Thymus (tissue), 11 donors: ENCODE results near the gene VSIG8. TPM values are rescaled to one million over a fixed set of nuclear protein-coding genes. Genes with fewer than 3 reads are reported as not detected.
A peak's percentile ranks its signal among the peaks of the same experiment; 100 is the strongest.

ENCODE experiments used
- DNase-seq, 9 donors: peaks; one replicate each; pipeline ENCODE4 v3.0.0-alpha.2; 2013; ENCODE audit warnings: low spot score in 9 of 9, low read depth in 6 of 9, missing footprints in 1 of 9
- H3K27ac ChIP-seq, 2 donors: one replicate each; pipeline ENCODE4 v1.5.1; 2013; ENCODE audit warnings: control low read depth in 1 of 2, low read depth in 1 of 2, low read length in 1 of 2, mild to moderate bottlenecking in 1 of 2, moderate library complexity in 1 of 2
- H3K27me3 ChIP-seq, 2 donors: one replicate each; pipeline ENCODE4 v1.5.1; 2013; ENCODE audit warnings: low read length in 1 of 2; ENCODE audit not compliant: control insufficient read depth in 2 of 2, insufficient read depth in 1 of 2
- H3K36me3 ChIP-seq, 2 donors: one replicate each; pipeline ENCODE4 v1.5.1; 2013; ENCODE audit warnings: low read length in 1 of 2, mild to moderate bottlenecking in 1 of 2, moderate library complexity in 1 of 2; ENCODE audit not compliant: control insufficient read depth in 2 of 2, insufficient read depth in 2 of 2
- H3K4me1 ChIP-seq, 2 donors: one replicate each; pipeline ENCODE4 v1.5.1; 2013; ENCODE audit warnings: low read length in 2 of 2; ENCODE audit not compliant: control insufficient read depth in 2 of 2, insufficient read depth in 2 of 2
- H3K4me3 ChIP-seq, 2 donors: one replicate each; pipeline ENCODE4 v1.5.1; 2013; ENCODE audit warnings: low read length in 2 of 2, control low read depth in 1 of 2, mild to moderate bottlenecking in 1 of 2
- H3K9me3 ChIP-seq, 2 donors: one replicate each; pipeline ENCODE4 v1.5.1; 2013; ENCODE audit warnings: low read length in 1 of 2, mild to moderate bottlenecking in 1 of 2; ENCODE audit not compliant: control insufficient read depth in 2 of 2, insufficient read depth in 1 of 2
- WGBS: extraction: QIAGEN DNeasy Blood & Tissue Kit; methylation state at CpG from one replicate; pipeline ENCODE4 v1.1.7; 2013; 5-methylcytosine and 5-hydroxymethylcytosine counted together
- polyA plus RNA-seq: library from polyadenylated mRNA; stranded (reverse); fragments of 200-250 nt; gene quantifications from one replicate; pipeline ENCODE4 v1.2.3, GENCODE V29; 2013
- total RNA-seq: library from RNA; stranded (reverse); fragments of 120-200 nt; gene quantifications from one replicate; pipeline ENCODE4 v1.2.4, GENCODE V29; 2013
- donor health status: healthy.

The VSIG8 gene
- total and polyA plus RNA-seq, 2 donors: 0.24 to 2.6 TPM

DNA sequence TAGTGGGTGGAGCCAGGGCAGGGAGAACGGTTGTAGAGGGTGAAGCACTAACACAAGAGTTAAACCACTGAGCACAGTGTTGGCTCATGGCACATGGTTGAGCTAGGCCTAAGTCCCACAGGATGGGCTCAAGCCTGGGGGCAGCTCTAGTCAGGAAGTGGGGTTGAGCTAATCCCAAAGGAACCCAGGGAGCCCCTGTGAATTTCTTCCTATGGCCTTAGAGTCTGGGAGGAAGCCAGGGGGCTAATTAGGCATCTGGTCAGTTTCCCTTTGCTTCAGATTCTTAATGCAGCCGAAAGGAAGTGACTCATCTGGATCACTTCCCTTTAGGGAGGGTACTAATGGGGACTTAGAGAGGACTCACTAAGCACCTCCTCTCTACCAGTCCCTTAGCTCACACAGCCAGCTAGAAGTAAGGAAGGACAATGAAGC lies 27.4 kb upstream of the VSIG8 start:
- 61% methylated on average over 2 of the region's 2 CpGs for WGBS
- H3K4me3 ChIP-seq: no peak overlapping the region
- H3K36me3 ChIP-seq: no peaks in the 10 kb centered on the region
- H3K9me3 ChIP-seq: no peaks in the 10 kb centered on the region
- no peaks in the 10 kb centered on the region for H3K27me3 ChIP-seq
- DNase-seq: no peak
- H3K27ac ChIP-seq: no peak overlapping the region
- H3K4me1 ChIP-seq: peaks cover 0 to 11% of the 10 kb centered on the region in 2 donors

DNA sequence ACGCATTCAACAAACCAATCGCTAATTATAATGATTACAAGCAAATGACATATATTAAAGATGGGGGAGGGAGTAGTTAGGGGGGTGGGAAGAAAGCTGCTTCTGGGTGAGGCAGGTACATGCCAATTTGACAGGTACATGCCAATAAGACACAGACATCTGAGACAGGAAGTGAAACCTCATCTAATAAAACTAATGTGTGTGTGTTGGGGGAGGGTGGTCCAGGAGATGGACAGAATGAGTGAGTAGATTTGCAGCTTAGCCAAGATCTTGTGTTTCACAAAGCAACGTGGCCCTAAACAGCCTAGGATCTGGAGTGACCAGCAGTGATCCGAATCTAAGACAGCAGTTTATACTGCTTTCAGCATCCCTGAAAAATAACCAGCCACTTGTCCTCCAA lies 26.7 kb upstream of the VSIG8 start:
- WGBS: 96% methylated on average over 4 of the region's 4 CpGs
- Histone ChIP-seq H3K4me3 (no peak overlapping the region), H3K27ac (no peak overlapping the region), H3K9me3 (no peaks in the 10 kb centered on the region), H3K36me3 (no peaks in the 10 kb centered on the region), H3K4me1 (peaks cover 0 to 11% of the 10 kb centered on the region in 2 donors), H3K27me3 (no peaks in the 10 kb centered on the region)
- no peak for DNase-seq

DNA sequence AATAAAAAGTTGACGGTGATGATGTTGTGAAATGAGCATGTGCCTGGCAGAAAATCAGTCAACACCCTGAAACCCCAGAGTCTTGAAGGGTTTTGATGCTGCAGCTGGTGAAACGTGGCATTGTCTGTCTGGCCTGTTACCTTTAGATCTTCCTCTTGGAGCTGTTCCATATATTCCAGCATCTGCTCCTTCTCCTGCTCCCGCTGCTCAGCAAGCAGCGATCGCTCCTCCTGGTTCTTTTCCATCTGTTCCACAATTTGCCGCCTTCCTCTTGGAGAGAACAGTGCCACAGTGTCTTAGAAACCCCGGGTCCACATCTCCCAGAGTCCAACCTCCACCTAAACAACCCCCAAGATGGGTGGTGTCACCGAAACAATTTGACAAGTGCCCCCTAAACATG lies 21.8 kb upstream of the VSIG8 start:
- Histone ChIP-seq H3K27ac (no peak overlapping the region), H3K4me3 (no peak overlapping the region), H3K4me1 (peaks cover 0 to 1% of the 10 kb centered on the region in 2 donors), H3K36me3 (no peaks in the 10 kb centered on the region), H3K9me3 (no peaks in the 10 kb centered on the region), H3K27me3 (no peaks in the 10 kb centered on the region)
- DNase-seq: no peak
- 91% methylated on average over 8 of the region's 8 CpGs for WGBS

DNA sequence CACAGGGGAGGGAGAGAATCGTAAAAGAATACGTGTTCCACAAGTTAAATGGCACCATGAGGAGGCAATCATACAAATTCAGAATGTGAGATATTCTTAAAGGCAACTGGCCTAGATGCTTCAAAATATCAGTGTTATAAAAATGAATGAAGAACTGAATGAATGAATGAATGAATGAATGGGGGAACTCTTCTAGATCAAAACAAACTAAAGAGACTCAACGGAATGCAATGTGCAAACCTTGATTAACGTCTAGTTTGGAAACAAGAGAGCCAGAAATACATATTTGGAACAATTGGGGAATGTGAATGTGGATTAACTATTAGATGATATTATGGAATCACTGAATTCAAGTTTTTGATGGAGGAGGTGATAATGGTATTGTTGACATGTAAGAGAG lies 20.7 kb upstream of the VSIG8 start:
- no peak for DNase-seq

GRCh38 chr1:159882527-159882862 lies 20.0 kb upstream of the VSIG8 start:
- Histone ChIP-seq H3K9me3 (no peaks in the 10 kb centered on the region), H3K27me3 (no peaks in the 10 kb centered on the region), H3K36me3 (no peaks in the 10 kb centered on the region), H3K27ac (no peak overlapping the region), H3K4me1 (no peaks in the 10 kb centered on the region), H3K4me3 (no peak overlapping the region)
- 93% methylated on average over 2 of the region's 2 CpGs for WGBS
- DNase-seq: no peak

More for the DNA sequence above, 20.7 kb upstream of the VSIG8 start:
- H3K4me3 ChIP-seq: no peak overlapping the region
- no peaks in the 10 kb centered on the region for H3K9me3 ChIP-seq
- H3K4me1 ChIP-seq: no peaks in the 10 kb centered on the region
- H3K27me3 ChIP-seq: no peaks in the 10 kb centered on the region
- 92% methylated on average over 4 of the region's 4 CpGs for WGBS
- no peak overlapping the region for H3K27ac ChIP-seq
- no peaks in the 10 kb centered on the region for H3K36me3 ChIP-seq

GRCh38 chr1:159881622-159882526 lies 19.4 kb upstream of the VSIG8 start:
- Histone ChIP-seq H3K4me3 (no peak overlapping the region), H3K4me1 (no peaks in the 10 kb centered on the region), H3K9me3 (no peaks in the 10 kb centered on the region), H3K27ac (no peak overlapping the region), H3K36me3 (no peaks in the 10 kb centered on the region), H3K27me3 (no peaks in the 10 kb centered on the region)
- DNase-seq: peak in 1 of 9 donors; percentile 30
- 72% methylated on average over 6 of the region's 6 CpGs for WGBS

DNA sequence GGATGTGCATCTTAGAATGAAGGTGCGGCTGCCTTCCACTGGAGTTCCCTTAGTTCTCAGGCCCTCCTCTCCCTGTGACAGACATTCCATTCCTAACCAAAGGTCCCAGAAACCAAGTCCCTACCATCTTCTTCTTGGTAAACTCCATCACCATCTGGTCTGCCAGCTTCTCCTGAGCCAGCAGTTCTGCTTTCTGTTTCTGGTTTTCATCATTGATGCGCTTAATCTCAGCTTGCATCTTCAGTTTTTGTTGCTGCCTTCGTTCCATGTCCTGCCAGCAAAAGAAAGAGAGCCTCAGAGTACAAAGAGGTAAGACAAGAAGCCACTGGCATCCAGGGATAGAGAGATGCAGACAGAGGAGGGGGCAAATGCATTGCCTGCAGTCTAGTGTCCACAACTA lies 18.0 kb upstream of the VSIG8 start:
- no peaks in the 10 kb centered on the region for H3K4me1 ChIP-seq
- no peak overlapping the region for H3K4me3 ChIP-seq
- 82% methylated on average over 3 of the region's 3 CpGs for WGBS
- H3K36me3 ChIP-seq: no peaks in the 10 kb centered on the region
- H3K27me3 ChIP-seq: no peaks in the 10 kb centered on the region
- H3K9me3 ChIP-seq: no peaks in the 10 kb centered on the region
- no peak for DNase-seq
- H3K27ac ChIP-seq: no peak overlapping the region

- DNase-seq: no peak
- Histone ChIP-seq H3K4me1 (no peaks in the 10 kb centered on the region), H3K9me3 (no peaks in the 10 kb centered on the region), H3K27me3 (no peaks in the 10 kb centered on the region), H3K4me3 (no peak overlapping the region), H3K27ac (no peak overlapping the region), H3K36me3 (no peaks in the 10 kb centered on the region)
- 71% methylated on average over 4 of the region's 4 CpGs for WGBS
Measured at GRCh38 chr1:159879977-159880376, 17.5 kb upstream of the VSIG8 start.

DNA sequence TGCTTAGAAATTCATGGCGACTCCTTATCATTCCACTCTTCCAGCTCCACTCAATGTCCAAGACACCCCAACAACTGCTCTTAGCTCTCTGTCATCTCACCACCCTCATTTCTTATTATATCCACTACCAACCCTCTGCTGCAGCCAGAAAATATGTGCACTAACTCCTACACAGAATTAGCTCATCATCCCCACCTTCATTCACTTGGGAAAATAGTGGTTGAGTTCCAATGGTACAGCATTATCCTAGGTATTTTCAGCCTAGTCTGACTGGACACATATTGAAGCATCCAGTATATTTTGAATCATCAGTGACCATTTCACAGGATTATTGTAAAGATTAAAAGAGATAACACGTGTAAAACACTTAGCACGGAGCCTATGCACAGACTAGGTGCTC lies 16.7 kb upstream of the VSIG8 start:
- no peaks in the 10 kb centered on the region for H3K27me3 ChIP-seq

More for the DNA sequence above, 16.7 kb upstream of the VSIG8 start:
- Histone ChIP-seq H3K9me3 (no peaks in the 10 kb centered on the region), H3K27ac (no peak overlapping the region), H3K36me3 (no peaks in the 10 kb centered on the region), H3K4me1 (no peaks in the 10 kb centered on the region), H3K4me3 (no peak overlapping the region)
- WGBS: 96% methylated on average over 3 of the region's 3 CpGs
- DNase-seq: no peak
